GM19324 (cell line): ENCODE data around the gene SEMA4D.

Experiments used
- ATAC-seq: cut with Tn5 transposase; IDR thresholded peaks from one replicate; pipeline ENCODE4 v1.9.1; 2021; ENCODE audit warnings: mild to moderate bottlenecking, moderate library complexity; ENCODE audit not compliant: unreplicated experiment, low FRiP score

Gene SEMA4D

GRCh38 chr9:89529243-89530035 lies 31.5 kb upstream of the SEMA4D start:
- ATAC-seq = no peak

GRCh38 chr9:89528540-89528939 lies 30.6 kb upstream of the SEMA4D start:
- no peak for ATAC-seq

- ATAC-seq = no peak
Measured at GRCh38 chr9:89528131-89528530, 30.2 kb upstream of the SEMA4D start.

GRCh38 chr9:89527084-89527483 lies 29.2 kb upstream of the SEMA4D start:
- no peak for ATAC-seq

GRCh38 chr9:89526667-89527066 lies 28.8 kb upstream of the SEMA4D start:
- no peak for ATAC-seq

- ATAC-seq = no peak
Measured at GRCh38 chr9:89525446-89526374, 27.8 kb upstream of the SEMA4D start.

GRCh38 chr9:89524963-89525362 lies 27.1 kb upstream of the SEMA4D start:
- ATAC-seq = no peak

GRCh38 chr9:89523948-89524347 lies 26.0 kb upstream of the SEMA4D start:
- no peak for ATAC-seq

- ATAC-seq = no peak
Measured at GRCh38 chr9:89522959-89523285, 25.0 kb upstream of the SEMA4D start.

GRCh38 chr9:89522261-89522958 lies 24.5 kb upstream of the SEMA4D start:
- ATAC-seq = peak; percentile 87

- ATAC-seq = no peak
Measured at GRCh38 chr9:89519366-89519805, 21.5 kb upstream of the SEMA4D start.

GRCh38 chr9:89518466-89519365 lies 20.8 kb upstream of the SEMA4D start:
- ATAC-seq = no peak

- no peak for ATAC-seq
Measured at GRCh38 chr9:89515416-89515815, 17.5 kb upstream of the SEMA4D start.

GRCh38 chr9:89514956-89515355 lies 17.0 kb upstream of the SEMA4D start:
- ATAC-seq = no peak

GRCh38 chr9:89514337-89514736 lies 16.4 kb upstream of the SEMA4D start:
- no peak for ATAC-seq

GRCh38 chr9:89513837-89514236 lies 15.9 kb upstream of the SEMA4D start:
- no peak for ATAC-seq

- no peak for ATAC-seq
Measured at GRCh38 chr9:89512382-89512781, 14.5 kb upstream of the SEMA4D start.

GRCh38 chr9:89508951-89509615 lies 11.2 kb upstream of the SEMA4D start:
- no peak for ATAC-seq

GRCh38 chr9:89505911-89506310 lies 8.0 kb upstream of the SEMA4D start:
- no peak for ATAC-seq
